HepG2 (cell line): Measurements from ENCODE around the gene RAC3. TPM values are rescaled to one million over a fixed set of nuclear protein-coding genes. Genes with fewer than 3 reads are reported as not detected.
A peak's percentile ranks its signal among the peaks of the same experiment; 100 is the strongest.

Experiments used
- AKNA ChIP-seq: sonication (generic); formaldehyde crosslinking; IDR thresholded peaks from 2 replicates; pipeline ENCODE4 v1.4.0; 2020; ENCODE audit warnings: missing genetic modification reagents, borderline replicate concordance
- CBFB ChIP-seq: sonication (generic); formaldehyde crosslinking; IDR thresholded peaks from 2 replicates; pipeline ENCODE4 v1.4.0; 2020; ENCODE audit warnings: missing genetic modification reagents
- EZH2 ChIP-seq: conservative IDR thresholded peaks from 2 replicates; pipeline ENCODE4 v1.6.1; 2012; ENCODE audit warnings: mild to moderate bottlenecking, low read depth, low read length, moderate library complexity
- FOXJ3 ChIP-seq: sonication (generic); formaldehyde crosslinking; IDR thresholded peaks from 2 replicates; pipeline ENCODE4 v1.4.0; 2020; ENCODE audit warnings: missing genetic modification reagents, mild to moderate bottlenecking, borderline replicate concordance
- HNF4G ChIP-seq, 2 experiments: sonication (generic) in 1 of 2; formaldehyde crosslinking in 1 of 2; IDR thresholded peaks; 2 replicates each; pipeline versions ENCODE4 v1.4.0 to v1.6.1; 2011 to 2020; ENCODE audit warnings: borderline replicate concordance in 2 of 2, low read depth in 2 of 2, mild to moderate bottlenecking in 2 of 2, low read length in 1 of 2, missing genetic modification reagents in 1 of 2, moderate library complexity in 1 of 2
- HOXA9 ChIP-seq: sonication (generic); formaldehyde crosslinking; IDR thresholded peaks from 2 replicates; pipeline ENCODE4 v1.8.1; 2022; ENCODE audit warnings: missing genetic modification reagents, mild to moderate bottlenecking, moderate library complexity, borderline replicate concordance
- ISX ChIP-seq: sonication (generic); formaldehyde crosslinking; conservative IDR thresholded peaks from 2 replicates; pipeline ENCODE4 v1.5.0; 2020; ENCODE audit warnings: missing genetic modification reagents
- KAT2B ChIP-seq: fragments of 150-350 bp; IDR thresholded peaks from 2 replicates; pipeline ENCODE4 v1.6.1; 2014; ENCODE audit warnings: low read depth, low read length, borderline replicate concordance
- NCOA2 ChIP-seq: sonication (generic); formaldehyde crosslinking; IDR thresholded peaks from 2 replicates; pipeline ENCODE4 v1.8.0; 2022; ENCODE audit warnings: inconsistent platforms
- NFKB2 ChIP-seq: sonication (generic); formaldehyde crosslinking; IDR thresholded peaks from 2 replicates; pipeline ENCODE4 v1.4.0; 2020; ENCODE audit warnings: missing genetic modification reagents, borderline replicate concordance
- SOX13 ChIP-seq, 3 experiments: fragments of 450-650 bp in 1 of 3; sonication (generic) in 1 of 3; formaldehyde crosslinking in 1 of 3; IDR thresholded peaks in 2 of 3; conservative IDR thresholded peaks in 1 of 3; 2 replicates each; pipeline versions ENCODE4 v1.5.0 to v1.6.1; 2016 to 2020; ENCODE audit warnings: antibody characterized with exemption in 1 of 3, mild to moderate bottlenecking in 1 of 3, missing compliant biosample characterization in 1 of 3, missing genetic modification reagents in 1 of 3, moderate library complexity in 1 of 3
- SYNCRIP ChIP-seq: fragments of 200-400 bp; formaldehyde crosslinking; IDR thresholded peaks from 2 replicates; pipeline ENCODE4 v1.6.1; 2018; ENCODE audit warnings: mild to moderate bottlenecking, low read depth, low read length; ENCODE audit not compliant: insufficient read depth
- THAP7 ChIP-seq: sonication (generic); formaldehyde crosslinking; IDR thresholded peaks from 2 replicates; pipeline ENCODE4 v1.8.1; 2023; ENCODE audit warnings: mild to moderate bottlenecking, missing genetic modification reagents
- ZFP1 ChIP-seq: IDR thresholded peaks from 2 replicates; pipeline ENCODE4 v1.6.1; 2016
- ZFX ChIP-seq: sonication (generic); formaldehyde crosslinking; IDR thresholded peaks from 2 replicates; pipeline ENCODE4 v1.4.0; 2020; ENCODE audit warnings: mild to moderate bottlenecking, low read depth, missing genetic modification reagents, moderate library complexity
- ZNF30 ChIP-seq: sonication (generic); formaldehyde crosslinking; IDR thresholded peaks from 2 replicates; pipeline ENCODE4 v1.5.0; 2020; ENCODE audit warnings: mild to moderate bottlenecking, missing genetic modification reagents
- ZNF552 ChIP-seq: sonication (generic); formaldehyde crosslinking; IDR thresholded peaks from 2 replicates; pipeline ENCODE4 v1.9.0; 2022; ENCODE audit warnings: missing genetic modification reagents, mild to moderate bottlenecking, borderline replicate concordance
- ZNF576 ChIP-seq: sonication (generic); formaldehyde crosslinking; IDR thresholded peaks from 2 replicates; pipeline ENCODE4 v1.4.0; 2020; ENCODE audit warnings: mild to moderate bottlenecking, missing genetic modification reagents
- ZNF605 ChIP-seq: sonication (generic); formaldehyde crosslinking; IDR thresholded peaks from 2 replicates; pipeline ENCODE4 v1.8.0; 2022; ENCODE audit warnings: mild to moderate bottlenecking, missing genetic modification reagents
- ZNF800 ChIP-seq: sonication (generic); formaldehyde crosslinking; IDR thresholded peaks from 2 replicates; pipeline ENCODE4 v1.4.0; 2020; ENCODE audit warnings: missing genetic modification reagents
- ZNF883 ChIP-seq: sonication (generic); formaldehyde crosslinking; IDR thresholded peaks from 2 replicates; pipeline ENCODE4 v1.5.1; 2020; ENCODE audit warnings: mild to moderate bottlenecking, missing genetic modification reagents; ENCODE audit errors: not compliant biosample characterization
- ZSCAN12 ChIP-seq: sonication (generic); formaldehyde crosslinking; IDR thresholded peaks from 2 replicates; pipeline ENCODE4 v1.9.0; 2021; ENCODE audit warnings: mild to moderate bottlenecking, missing genetic modification reagents
- polyA plus RNA-seq, 8 experiments: library from polyadenylated mRNA; depleted of rRNA in 3 of 8; stranded (reverse) in 7 of 8; unstranded in 1 of 8; fragments of >200 nt; fragmentation: Illumina TruSeq in 4 of 8; extraction: Trizol in 4 of 8; gene quantifications; 2 replicates each; pipeline versions ENCODE4 v1.2.1 to v1.2.3, GENCODE V29; 2011 to 2016; ENCODE audit warnings: low read depth in 4 of 8, missing spikeins in 1 of 8, mixed read lengths in 1 of 8; ENCODE audit not compliant: insufficient read depth in 1 of 8
- total RNA-seq, 5 experiments: library from RNA; depleted of rRNA; stranded (reverse); fragments of >200 nt; fragmentation: Illumina TruSeq; extraction: Trizol; gene quantifications; 2 replicates each; pipeline ENCODE4 v1.2.3, GENCODE V29; 2016; ENCODE audit warnings: low read depth in 1 of 5

The RAC3 gene
- total and polyA plus RNA-seq, 2 of the 13 experiments (the other 11 are each of a cell fraction or from before 2014, with no cell fraction given), result 10.5 to 21.3 TPM

- TF ChIP-seq AKNA (CRISPR knock-in tag), result no peak
- 0 out of 2 replicates have a peak, but pooled peaks have one; percentile 31 for TF ChIP-seq ZSCAN12
- no peak; the same call in 1 of the 2 replicates for TF ChIP-seq THAP7 (CRISPR knock-in tag)
- no peak for TF ChIP-seq ISX (CRISPR knock-in tag)
- TF ChIP-seq HNF4G (IDR thresholded peaks at IDR 0.05; ENCODE audit: borderline replicate concordance, low read depth, low read length), result no peak
- no peak for TF ChIP-seq HNF4G (CRISPR knock-in tag; IDR thresholded peaks at IDR 0.05; ENCODE audit: borderline replicate concordance, low read depth)
- TF ChIP-seq FOXJ3 (CRISPR knock-in tag), result no peak
- TF ChIP-seq SYNCRIP, result no peak
- TF ChIP-seq HOXA9 (CRISPR knock-in tag), result no peak
- no peak for TF ChIP-seq KAT2B
- TF ChIP-seq ZNF883, result no peak
- TF ChIP-seq ZNF552 (CRISPR knock-in tag), result no peak
- TF ChIP-seq ZNF576 (CRISPR knock-in tag), result no peak
- TF ChIP-seq ZNF605 (CRISPR knock-in tag), result 0 out of 2 replicates have a peak, but pooled peaks have one; percentile 6
- no peak; the same call in 1 of the 2 replicates for TF ChIP-seq NCOA2 (CRISPR knock-in tag)
- TF ChIP-seq ZFP1 (CRISPR knock-in tag), result no peak
- no peak for TF ChIP-seq SOX13 (IDR thresholded peaks at IDR 0.05)
- TF ChIP-seq SOX13 (CRISPR knock-in tag; conservative IDR thresholded peaks at IDR 0.05 in 1 of 2, IDR thresholded peaks at IDR 0.05 in 1 of 2), result peak in 1 of 2 experiments; percentile 43; a peak in 2 of 4 replicates
- TF ChIP-seq CBFB, result no peak
- TF ChIP-seq ZFX (CRISPR knock-in tag), result no peak
- TF ChIP-seq NFKB2 (CRISPR knock-in tag), result peak; percentile 49; the same call in 1 of the 2 replicates
- no peak for TF ChIP-seq ZNF30
- TF ChIP-seq EZH2, result no peak
- TF ChIP-seq ZNF800 (CRISPR knock-in tag), result no peak
These were observed 31.9 kb upstream of the RAC3 start (continued) for GRCh38 chr17:81999587-81999975.
